Peyer's patch (tissue), 4 donors: ENCODE measurements around the gene TANGO6.
"Not testable (repeated sequence)": the region's sequence is repeated elsewhere in the genome, so short reads cannot be mapped to it uniquely, and the experiment has no call there.

Experiments used
- CTCF ChIP-seq, 6 experiments: fragments of 450-650 bp in 4 of 6; fragments of 200-600 bp in 2 of 6; sonication (generic) in 1 of 6; IDR thresholded peaks; one replicate each; pipeline ENCODE4 v1.5.1; 2017 to 2019; ENCODE audit warnings: antibody characterized with exemption in 6 of 6, mild to moderate bottlenecking in 3 of 6, moderate library complexity in 1 of 6
- POLR2A ChIP-seq, 2 donors: fragments of 450-650 bp; IDR thresholded peaks; one replicate each; pipeline ENCODE4 v1.5.1; 2017; ENCODE audit warnings: antibody characterized with exemption in 2 of 2, mild to moderate bottlenecking in 2 of 2, moderate library complexity in 2 of 2

- not testable (repeated sequence) for TF ChIP-seq POLR2A, CTCF (IDR thresholded peaks at IDR 0.05)
Observed at GRCh38 chr16:69126801-69127200, 283.5 kb downstream of the TANGO6 start.
